GM18867 (cell line): ENCODE results near the gene ALDH1A3.
"Not testable (repeated sequence)": the region's sequence is repeated elsewhere in the genome, so short reads cannot be mapped to it uniquely, and the experiment has no call there.

ENCODE experiments used
- ATAC-seq: cut with Tn5 transposase; IDR thresholded peaks from one replicate; pipeline ENCODE4 v1.9.1; 2021; ENCODE audit warnings: mild to moderate bottlenecking, moderate library complexity; ENCODE audit not compliant: unreplicated experiment

ALDH1A3 gene

GRCh38 chr15:100879464-100880138, at the start of gene ALDH1A3:
ALDH1A3 (plus strand) TSS chr15:100879831; CDS start chr15:100879908, 77 bp downstream.
- ATAC-seq: no peak

- no peak for ATAC-seq
Observed at GRCh38 chr15:100831467-100831866, 48.2 kb upstream of the ALDH1A3 start.

GRCh38 chr15:100832149-100832942, 47.3 kb upstream of the ALDH1A3 start:
- ATAC-seq: no peak

- no peak for ATAC-seq
Observed at GRCh38 chr15:100833417-100834389, 45.9 kb upstream of the ALDH1A3 start.

- ATAC-seq: no peak
Observed at GRCh38 chr15:100834731-100835130, 44.9 kb upstream of the ALDH1A3 start.

- ATAC-seq: no peak
Observed at GRCh38 chr15:100835636-100836035, 44.0 kb upstream of the ALDH1A3 start.

- no peak for ATAC-seq
Observed at GRCh38 chr15:100836501-100836900, 43.1 kb upstream of the ALDH1A3 start.

- no peak for ATAC-seq
Observed at GRCh38 chr15:100841426-100841825, 38.2 kb upstream of the ALDH1A3 start.

GRCh38 chr15:100842756-100843730, 36.6 kb upstream of the ALDH1A3 start:
- ATAC-seq: no peak

- no peak for ATAC-seq
Observed at GRCh38 chr15:100844167-100844566, 35.5 kb upstream of the ALDH1A3 start.

- ATAC-seq: no peak
Observed at GRCh38 chr15:100844778-100845177, 34.9 kb upstream of the ALDH1A3 start.

- no peak for ATAC-seq
Observed at GRCh38 chr15:100847194-100847593, 32.4 kb upstream of the ALDH1A3 start.

GRCh38 chr15:100849021-100849854, 30.4 kb upstream of the ALDH1A3 start:
- no peak for ATAC-seq

GRCh38 chr15:100849855-100850218, 29.8 kb upstream of the ALDH1A3 start:
- ATAC-seq: no peak

GRCh38 chr15:100851428-100852015, 28.1 kb upstream of the ALDH1A3 start:
- not testable (repeated sequence) for ATAC-seq

- ATAC-seq: no peak
Observed at GRCh38 chr15:100852630-100853029, 27.0 kb upstream of the ALDH1A3 start.

- ATAC-seq: no peak
Observed at GRCh38 chr15:100853676-100854440, 25.8 kb upstream of the ALDH1A3 start.

- no peak for ATAC-seq
Observed at GRCh38 chr15:100856867-100857266, 22.8 kb upstream of the ALDH1A3 start.
